GM18867 (cell line): ENCODE data around the gene MMP15.

Experiments
- ATAC-seq: cut with Tn5 transposase; IDR thresholded peaks from one replicate; pipeline ENCODE4 v1.9.1; 2021; ENCODE audit warnings: mild to moderate bottlenecking, moderate library complexity; ENCODE audit not compliant: unreplicated experiment

The MMP15 gene

DNA sequence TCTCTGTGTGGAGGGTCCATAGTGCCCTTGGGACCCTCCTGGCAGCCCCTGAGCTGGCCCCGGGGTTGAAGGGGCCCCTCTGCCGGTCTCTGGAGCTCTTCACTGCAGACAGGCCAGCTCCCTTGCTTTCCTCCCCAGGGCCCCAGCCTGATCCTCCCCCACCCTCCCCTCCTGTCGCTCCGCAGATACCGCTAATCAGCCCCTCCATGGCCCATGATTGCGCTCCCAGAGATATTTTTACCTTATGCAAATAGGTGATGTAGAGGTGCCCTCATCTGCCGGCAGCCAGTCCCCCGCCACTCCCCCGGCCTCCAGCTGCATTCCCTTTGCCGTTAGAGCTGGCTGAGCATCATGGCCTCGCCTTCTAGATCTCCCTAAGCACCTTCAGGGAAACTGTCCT, 9.2 kb downstream of the MMP15 start:
- ATAC-seq: no peak

DNA sequence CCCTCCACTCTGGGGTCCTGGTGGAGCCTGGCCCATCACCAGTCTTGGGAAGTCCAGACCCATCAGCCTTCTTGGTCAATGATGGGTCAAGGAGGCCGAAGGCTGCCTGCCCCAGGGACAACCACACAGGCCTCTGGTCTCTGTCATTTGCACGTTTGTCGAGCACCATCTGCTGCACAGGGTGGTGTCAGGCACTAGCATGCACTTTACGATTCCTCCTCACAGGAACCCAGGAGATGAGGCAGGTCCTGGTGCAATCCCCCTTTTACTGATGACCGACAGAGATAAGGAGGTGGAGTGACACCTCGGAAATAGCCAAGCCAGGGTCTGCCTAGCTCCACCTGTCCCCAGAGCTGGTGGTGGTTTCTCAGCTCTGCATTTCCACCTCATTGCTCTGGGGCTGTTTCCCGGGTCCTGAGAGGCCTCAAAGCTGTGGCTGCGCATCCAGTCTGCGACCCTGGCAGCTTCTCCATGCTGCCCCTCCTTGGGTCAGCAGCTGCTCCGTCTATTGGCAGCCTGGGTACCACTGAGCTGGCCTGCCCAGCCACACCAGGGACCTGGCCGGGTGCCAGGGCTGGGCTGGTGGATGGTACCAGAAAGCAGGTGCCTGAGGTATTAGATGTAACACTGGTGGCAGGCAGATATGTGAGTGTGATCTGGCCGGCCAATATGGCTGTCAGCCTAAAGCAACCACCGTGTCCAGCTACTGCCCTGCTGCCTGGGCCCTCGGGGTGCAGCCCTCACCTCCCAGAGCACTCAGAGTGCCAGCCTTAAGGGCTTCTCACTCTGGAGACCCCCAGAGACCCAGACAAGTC, 10.0 kb downstream of the MMP15 start:
- no peak for ATAC-seq

DNA sequence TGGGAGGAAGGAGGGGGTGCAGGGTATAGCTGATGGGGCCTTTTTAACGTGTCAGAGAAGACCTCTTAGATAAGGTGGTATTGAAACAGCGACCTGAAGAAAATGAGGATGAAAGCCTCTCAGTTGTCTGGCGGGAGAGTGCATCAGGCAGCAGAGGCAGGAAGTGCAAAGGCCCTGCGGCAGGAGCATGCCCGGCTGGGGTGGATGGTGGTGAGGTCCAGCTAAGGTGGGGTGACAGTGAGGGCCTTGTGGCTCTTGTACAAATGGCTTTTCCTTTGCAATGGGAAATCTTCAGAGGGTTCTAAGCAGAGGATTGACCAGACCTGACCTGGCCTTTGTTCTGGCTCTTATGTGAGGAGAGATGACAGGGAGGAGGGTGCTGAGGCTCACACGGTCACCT, 11.4 kb downstream of the MMP15 start:
- ATAC-seq: no peak

DNA sequence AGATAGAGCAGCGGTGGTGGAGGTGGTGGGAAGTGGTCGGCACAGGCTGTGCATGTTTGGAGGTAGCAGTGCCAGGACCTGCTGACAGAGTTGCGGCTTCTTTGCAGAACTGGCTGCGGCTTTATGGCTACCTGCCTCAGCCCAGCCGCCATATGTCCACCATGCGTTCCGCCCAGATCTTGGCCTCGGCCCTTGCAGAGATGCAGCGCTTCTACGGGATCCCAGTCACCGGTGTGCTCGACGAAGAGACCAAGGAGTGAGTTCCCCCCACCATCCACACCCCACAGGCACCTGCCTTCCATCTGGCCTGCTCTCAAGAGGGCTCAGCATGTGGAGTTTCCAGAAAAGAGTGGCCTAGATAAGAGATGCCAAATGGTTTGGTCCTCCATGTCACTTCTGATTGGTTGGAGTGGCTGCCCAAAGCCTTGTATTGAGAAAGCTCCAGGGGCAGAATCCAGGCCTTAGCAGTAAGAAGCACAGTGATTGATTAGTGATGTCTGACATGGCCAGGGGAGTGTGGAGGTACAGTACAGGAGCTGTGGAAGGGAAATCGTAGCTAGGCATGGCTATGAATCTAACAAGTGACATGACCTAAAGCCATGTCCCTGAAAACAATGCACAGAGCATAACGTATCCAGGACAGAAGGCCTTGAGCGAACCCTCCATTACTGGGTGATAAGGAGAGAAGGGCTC, 12.0 kb downstream of the MMP15 start:
- no peak for ATAC-seq

DNA sequence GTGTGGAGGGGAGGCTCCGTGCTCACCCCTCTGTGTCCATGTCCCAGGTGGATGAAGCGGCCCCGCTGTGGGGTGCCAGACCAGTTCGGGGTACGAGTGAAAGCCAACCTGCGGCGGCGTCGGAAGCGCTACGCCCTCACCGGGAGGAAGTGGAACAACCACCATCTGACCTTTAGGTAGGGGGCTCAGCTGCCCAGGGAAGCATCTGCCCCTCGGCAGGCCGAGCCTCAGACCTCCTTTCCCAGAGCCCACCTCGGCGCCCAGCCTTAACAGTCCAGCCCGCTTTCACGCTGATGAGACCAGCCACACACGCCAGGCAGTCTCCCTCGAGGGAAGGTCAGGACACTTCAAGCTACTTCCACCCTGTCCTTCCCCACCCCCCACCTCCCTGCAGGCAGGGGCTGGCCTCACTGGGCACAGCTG, 12.7 kb downstream of the MMP15 start:
- ATAC-seq: no peak

DNA sequence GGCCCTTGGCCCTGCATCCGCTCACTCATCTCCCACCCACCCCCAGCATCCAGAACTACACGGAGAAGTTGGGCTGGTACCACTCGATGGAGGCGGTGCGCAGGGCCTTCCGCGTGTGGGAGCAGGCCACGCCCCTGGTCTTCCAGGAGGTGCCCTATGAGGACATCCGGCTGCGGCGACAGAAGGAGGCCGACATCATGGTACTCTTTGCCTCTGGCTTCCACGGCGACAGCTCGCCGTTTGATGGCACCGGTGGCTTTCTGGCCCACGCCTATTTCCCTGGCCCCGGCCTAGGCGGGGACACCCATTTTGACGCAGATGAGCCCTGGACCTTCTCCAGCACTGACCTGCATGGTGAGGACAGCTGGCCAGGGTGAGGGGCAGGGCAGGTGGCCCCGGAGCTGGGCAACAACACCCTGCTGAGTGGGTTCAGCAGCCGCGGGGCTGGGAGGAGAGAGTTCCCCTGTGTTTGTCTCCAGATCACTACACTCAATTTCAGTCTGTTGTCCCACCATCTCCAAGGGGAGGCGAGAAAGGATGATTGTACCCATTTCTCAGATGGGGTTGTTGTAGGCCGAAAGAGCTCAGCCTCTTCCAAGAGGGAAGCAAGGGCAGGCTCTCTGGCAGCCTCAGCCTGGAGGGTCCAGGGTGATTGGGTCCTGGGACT, 14.4 kb downstream of the MMP15 start:
- no peak for ATAC-seq

DNA sequence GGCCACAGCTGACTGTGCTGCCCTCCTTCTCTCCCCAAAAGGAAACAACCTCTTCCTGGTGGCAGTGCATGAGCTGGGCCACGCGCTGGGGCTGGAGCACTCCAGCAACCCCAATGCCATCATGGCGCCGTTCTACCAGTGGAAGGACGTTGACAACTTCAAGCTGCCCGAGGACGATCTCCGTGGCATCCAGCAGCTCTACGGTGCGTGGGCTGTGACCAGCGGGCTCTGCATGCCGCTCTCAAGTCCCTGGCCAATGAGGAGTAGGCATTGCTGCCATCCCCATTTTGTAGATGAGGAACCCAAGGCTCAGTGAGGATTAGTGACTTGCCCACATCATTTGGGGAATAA, 14.9 kb downstream of the MMP15 start:
- no peak for ATAC-seq

DNA sequence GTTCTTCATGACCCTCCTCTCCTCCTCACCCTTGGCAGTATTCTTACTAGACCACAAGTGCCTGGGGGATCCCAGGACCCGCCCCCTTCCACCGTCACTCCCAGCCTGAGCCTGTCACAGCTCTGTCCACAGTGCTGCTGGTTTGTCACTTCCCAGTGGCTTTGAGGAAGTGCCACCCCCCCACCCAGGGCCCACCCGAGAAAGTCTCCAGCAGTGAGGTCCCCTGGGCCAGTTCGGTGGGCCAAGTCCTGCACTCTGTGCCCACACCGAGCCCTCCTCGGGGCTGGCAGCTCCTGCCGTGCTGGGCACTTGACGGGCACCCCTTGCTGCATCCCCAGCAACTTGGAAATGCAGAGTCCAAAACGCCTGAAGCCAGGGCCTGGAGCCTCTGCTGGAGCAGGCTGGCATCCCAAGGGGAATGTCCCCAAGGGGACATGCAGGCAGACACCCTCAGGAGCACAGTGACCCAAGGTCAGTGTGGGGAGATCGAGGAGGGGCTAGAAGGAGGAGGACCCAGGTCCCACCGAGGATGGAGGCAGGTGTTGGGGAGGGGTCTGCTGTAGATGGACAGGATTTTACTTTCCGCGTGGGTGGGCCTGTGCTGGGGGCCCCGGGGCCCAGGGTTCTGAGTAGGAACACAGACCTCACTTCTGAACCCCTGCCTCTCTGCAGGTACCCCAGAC, 15.5 kb downstream of the MMP15 start:
- ATAC-seq: no peak

DNA sequence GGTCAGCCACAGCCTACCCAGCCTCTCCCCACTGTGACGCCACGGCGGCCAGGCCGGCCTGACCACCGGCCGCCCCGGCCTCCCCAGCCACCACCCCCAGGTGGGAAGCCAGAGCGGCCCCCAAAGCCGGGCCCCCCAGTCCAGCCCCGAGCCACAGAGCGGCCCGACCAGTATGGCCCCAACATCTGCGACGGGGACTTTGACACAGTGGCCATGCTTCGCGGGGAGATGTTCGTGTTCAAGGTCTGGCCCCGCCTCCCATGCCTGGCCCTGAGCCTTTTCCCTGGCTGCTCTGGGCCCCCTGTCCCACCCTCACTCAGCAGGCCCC, 16.0 kb downstream of the MMP15 start:
- no peak for ATAC-seq

DNA sequence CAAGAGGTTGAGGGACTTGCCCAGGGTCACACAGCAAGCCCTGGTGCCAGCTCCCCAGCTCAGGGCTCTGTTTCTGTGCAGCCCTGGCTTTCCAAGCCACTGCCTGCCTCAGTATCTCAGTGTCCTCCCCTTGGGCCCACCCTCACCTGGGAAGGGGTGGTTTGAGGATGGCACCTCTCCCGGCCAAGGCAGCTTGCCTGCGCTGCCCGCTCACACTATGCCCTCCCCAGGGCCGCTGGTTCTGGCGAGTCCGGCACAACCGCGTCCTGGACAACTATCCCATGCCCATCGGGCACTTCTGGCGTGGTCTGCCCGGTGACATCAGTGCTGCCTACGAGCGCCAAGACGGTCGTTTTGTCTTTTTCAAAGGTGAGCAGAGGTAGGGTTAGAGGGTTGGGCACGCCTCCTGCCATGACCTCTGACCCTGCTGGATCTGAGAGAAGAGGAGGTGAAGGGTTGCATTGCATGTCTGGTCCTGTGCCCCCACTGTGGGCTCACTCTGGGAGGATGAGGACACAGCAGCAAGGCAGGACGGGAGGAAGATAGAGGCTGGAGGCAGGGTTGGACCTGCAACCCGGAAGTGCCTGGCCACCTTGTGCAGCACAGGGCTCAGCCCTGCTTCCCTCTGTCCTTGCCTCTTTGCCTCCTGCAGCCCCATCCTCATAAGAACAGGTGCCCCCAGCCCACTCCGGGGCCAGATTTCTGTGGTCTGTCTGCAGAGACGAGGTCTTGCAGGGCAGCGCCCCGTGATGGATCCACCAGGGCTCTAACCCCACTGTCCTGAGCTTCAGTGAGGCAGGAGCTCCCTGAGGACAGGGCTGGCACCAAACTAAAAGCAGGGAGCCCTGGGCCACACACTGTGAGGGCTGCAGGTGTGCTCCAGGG, 16.7 kb downstream of the MMP15 start:
- ATAC-seq: no peak

DNA sequence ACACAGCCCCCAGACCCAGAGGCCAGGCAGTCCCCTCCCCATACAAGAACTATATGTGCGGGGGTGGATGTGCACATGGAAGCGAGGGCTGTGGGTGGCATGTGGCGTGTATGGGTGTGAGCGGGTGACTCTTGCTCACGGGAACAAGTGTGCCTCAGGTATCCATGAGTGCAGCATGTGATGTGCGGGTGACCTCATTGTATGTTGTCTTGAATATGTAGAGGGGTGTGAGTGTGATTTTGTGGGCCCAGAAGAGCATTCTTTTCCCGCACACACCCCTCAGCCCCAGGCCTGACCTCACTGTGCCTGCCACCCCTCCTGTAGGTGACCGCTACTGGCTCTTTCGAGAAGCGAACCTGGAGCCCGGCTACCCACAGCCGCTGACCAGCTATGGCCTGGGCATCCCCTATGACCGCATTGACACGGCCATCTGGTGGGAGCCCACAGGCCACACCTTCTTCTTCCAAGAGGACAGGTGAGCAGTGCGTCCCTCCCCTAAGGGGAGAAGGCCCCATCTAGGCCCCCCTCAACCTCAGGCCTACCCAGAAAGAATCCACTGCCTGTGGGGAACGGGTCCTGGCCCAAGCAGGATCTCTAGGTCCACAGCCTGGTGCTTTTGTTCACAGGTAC, 17.4 kb downstream of the MMP15 start:
- no peak for ATAC-seq

DNA sequence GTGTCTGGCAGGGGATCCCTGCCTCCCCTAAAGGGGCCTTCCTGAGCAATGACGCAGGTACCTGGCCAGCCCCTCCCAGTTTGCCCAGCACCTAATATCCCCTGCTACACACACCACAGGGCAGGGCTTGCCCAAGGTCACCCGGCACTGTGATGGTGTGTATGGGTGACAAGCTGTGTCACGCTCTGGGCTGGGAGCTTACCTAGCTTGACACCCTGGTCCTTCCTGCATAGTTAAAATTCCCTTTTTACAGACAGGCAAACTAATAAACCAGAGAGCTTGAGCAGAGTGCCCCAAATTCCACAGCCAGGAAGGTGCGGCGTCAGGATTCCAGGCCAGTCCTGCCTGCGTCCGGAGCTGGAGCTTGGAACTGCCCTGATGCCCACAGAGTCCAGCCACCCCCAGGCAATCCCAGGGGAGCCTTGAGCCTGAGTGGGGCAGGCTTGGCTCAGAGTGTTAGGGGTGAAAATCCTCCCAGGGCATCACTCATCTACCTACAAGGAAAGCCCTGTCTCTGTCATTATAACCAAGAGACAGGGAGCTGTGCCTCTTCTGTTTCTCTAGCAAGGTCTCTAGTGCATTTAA, 18.1 kb downstream of the MMP15 start:
- no peak for ATAC-seq

DNA sequence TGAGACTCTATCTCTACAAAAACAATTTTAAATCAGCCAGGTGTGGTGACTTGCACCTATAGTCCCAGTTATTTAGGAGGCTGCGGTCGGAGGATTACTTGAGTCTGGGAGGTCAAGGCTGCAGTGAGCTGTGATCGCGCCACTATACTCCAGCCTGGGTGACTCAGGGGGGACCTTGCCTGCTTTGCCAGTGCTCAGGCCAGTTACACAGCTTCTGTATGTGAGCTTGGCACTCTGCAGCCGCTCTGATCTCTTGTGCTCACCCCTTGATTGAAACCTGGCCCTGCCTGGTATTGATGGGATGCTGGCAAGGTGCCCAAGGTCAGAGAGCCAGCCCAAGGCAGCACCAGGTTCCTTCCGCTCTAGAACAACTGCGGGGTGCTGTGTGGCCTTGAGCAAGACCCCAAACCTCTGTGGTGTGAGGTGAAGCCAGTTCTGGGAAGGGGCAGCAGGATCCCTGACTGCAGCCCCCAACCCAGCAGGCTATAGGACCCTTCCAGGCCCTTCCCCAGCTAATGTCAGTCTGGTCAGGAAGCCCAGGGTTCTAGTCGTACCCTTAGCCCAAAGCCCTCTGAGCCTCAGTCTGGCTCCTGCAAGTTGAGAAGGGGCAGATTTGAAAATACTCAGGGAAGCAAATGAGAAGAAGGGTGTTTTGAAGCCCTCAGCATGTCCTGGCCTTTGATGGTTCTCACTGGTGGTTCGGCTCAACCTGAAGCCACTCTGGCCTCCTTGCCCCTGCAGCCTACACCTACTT, 18.9 kb downstream of the MMP15 start:
- no peak for ATAC-seq

DNA sequence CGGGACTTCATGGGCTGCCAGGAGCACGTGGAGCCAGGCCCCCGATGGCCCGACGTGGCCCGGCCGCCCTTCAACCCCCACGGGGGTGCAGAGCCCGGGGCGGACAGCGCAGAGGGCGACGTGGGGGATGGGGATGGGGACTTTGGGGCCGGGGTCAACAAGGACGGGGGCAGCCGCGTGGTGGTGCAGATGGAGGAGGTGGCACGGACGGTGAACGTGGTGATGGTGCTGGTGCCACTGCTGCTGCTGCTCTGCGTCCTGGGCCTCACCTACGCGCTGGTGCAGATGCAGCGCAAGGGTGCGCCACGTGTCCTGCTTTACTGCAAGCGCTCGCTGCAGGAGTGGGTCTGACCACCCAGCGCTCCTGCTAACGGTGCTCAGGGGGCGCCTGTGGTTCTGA, 19.5 kb downstream of the MMP15 start:
- ATAC-seq: no peak

DNA sequence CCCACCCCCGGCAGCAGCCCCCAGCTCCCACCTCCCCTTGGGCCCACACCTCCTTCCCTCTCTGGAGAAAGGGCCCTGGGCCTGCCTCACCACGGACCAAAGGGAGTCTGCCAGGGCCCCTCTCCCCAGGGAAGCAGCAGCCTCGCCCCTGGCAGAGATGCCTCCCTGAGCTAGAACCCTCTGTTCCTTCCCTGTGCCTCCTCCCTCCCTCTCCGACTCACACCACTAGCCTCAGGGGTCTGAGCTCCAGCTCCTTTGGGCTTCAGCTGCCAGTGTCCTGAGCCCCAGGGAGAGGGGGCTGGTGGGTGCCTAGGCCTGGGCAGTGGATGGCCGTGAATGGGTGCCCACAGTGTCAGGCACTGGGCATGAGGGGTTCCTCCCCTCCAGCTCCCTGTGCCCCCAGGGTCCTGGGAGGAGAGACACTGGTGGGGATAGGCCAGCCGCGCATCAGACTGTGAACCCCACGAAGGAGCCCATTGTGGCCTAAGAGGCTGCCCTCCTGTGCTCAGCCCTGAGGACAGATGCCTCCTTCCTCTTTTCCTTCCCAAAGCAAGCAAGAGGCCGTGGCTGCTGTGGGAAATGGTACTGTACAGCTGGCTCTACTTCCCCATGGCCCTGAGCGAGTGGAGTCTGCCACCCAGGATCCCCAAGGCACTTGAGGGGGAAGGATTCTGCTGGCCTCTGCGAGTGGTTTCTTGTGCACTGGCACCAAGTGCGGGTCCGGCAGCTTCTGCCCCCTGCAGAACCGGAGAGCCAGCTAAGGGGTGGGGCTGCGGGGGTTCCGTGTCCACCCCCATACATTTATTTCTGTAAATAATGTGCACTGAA, 20.7 kb downstream of the MMP15 start:
- no peak for ATAC-seq

DNA sequence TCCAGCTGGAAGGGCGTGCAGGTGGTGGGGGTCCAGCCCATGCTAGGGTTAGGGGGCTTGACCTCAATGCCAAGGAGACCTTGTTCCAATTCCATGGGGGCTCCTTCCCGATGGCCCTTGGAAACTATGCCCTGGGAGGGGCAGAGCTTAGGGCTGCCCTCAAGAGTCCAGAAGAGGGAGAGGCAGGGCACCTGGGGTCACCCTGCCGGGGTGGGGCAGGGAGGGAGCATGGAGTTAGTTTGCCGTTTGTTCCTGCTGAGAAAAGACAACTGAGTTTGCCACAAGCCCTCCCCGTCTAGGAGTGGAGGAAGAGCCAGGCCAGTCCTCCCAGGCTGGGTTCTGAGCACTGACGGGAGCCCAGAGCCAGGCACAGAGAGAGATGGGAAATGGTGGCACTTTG, 21.4 kb downstream of the MMP15 start:
- no peak for ATAC-seq

DNA sequence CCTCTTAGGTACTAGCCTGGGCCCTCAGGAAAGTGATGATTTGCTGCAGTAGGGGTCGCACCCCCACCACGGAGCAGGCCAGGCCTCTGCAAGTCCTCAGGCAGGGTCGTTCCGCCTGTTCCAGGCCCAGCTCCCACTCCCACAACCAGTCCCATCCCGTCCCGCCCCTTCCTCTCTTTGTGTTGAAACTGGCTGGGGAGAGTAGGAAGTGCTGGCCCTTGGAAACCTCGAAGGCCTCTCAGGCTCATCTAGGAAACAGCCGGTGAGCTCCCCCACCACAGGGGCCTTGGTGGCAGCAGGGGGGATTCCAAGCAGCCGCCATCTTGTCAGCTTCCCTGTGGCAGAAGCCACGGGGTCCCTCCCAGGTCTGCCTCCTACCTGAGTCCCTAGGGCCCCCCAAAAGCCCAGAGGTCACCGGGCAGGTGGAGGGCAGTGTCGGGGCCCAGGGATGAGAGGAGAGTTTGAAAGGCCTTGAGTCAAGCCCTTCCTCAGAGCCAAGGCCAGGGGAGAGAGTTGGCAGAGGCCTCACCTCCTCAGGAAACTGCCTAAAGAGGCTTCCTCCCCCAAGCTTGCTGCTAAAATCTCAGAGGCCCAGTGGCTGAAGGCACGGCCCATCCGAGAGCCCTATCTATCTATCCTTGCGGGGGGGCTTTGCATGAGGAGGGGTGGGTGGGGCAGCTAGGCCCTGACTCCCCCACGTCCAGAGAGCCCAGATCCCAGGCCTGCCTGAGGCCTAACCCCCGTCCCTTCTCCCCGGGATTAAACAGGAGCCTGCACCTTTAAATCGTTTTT, 22.2 kb downstream of the MMP15 start:
- no peak for ATAC-seq
